GM12878 (cell line): Measurements from ENCODE around the gene PLA2G4C. TPM values are rescaled to one million over a fixed set of nuclear protein-coding genes. Genes with fewer than 3 reads are reported as not detected.

ENCODE experiments used
- ATAC-seq: fragments of 200-7000 bp; cut with Tn5 transposase; 3 replicates; pipeline ENCODE4 v1.9.1; 2020; ENCODE audit warnings: mild to moderate bottlenecking, moderate library complexity
- BruUV-seq: library from RNA; stranded (reverse); fragments of 400-500 nt; replicated peaks from 2 replicates; lab custom pipeline; 2021; lab: Mats Ljungman, UMichigan
- CTCF ChIA-PET: fragments of 300-600 bp; sonication (Branson Sonifier 250); formaldehyde crosslinking; extraction: SDS; loops from one replicate; lab custom pipeline; 2021; ENCODE audit warnings: inconsistent platforms; lab: Yijun Ruan, JAX
- POLR2A ChIA-PET: fragments of 350-600 bp; formaldehyde crosslinking; extraction: SDS; loops from one replicate; lab custom pipeline; 2021; ENCODE audit warnings: inconsistent platforms; lab: Charles Lee
- RAD21 ChIA-PET: fragments of 300-600 bp; sonication (Branson Sonifier 250); formaldehyde crosslinking; loops from one replicate; lab custom pipeline; 2023; ENCODE audit warnings: antibody characterized with exemption; ENCODE audit not compliant: unreplicated experiment; lab: Charles Lee
- SMC1A ChIA-PET: fragments of 300-600 bp; sonication (Branson Sonifier 250); formaldehyde crosslinking; loops from one replicate; lab custom pipeline; 2023; ENCODE audit not compliant: unreplicated experiment, uncharacterized antibody; lab: Charles Lee
- DNase-seq: peaks from one replicate; pipeline ENCODE4 v3.0.0-alpha.2; 2011; ENCODE audit warnings: low read depth, low spot score
- FAIRE-seq: peaks from 3 replicates; lab custom pipeline; 2011; peaks lifted over from hg19 to GRCh38; lab: Jason Lieb, UNC
- H2AFZ ChIP-seq: 2 replicates; pipeline ENCODE4 v1.6.0; 2011; ENCODE audit warnings: low read depth, low read length, control low read depth; ENCODE audit not compliant: control insufficient read depth
- H3K27ac ChIP-seq: 2 replicates; pipeline ENCODE4 v1.5.1; 2011; ENCODE audit warnings: control low read depth; ENCODE audit not compliant: control insufficient read depth, insufficient read depth
- H3K27me3 ChIP-seq, 2 experiments: replicated peaks in 1 of 2; 2 replicates each; pipeline versions ENCODE4 v1.6.0 to v1.6.1; 2011; ENCODE audit warnings: low read length in 1 of 2; ENCODE audit not compliant: control insufficient read depth in 2 of 2, insufficient read depth in 2 of 2
- H3K36me3 ChIP-seq, 2 experiments: 2 replicates each; pipeline ENCODE4 v1.5.1; 2011; ENCODE audit warnings: low read length in 1 of 2; ENCODE audit not compliant: control insufficient read depth in 2 of 2, insufficient read depth in 2 of 2
- H3K4me1 ChIP-seq: 2 replicates; pipeline ENCODE4 v1.6.1; 2011; ENCODE audit warnings: mild to moderate bottlenecking, low read length, moderate library complexity, mixed read lengths; ENCODE audit not compliant: control insufficient read depth, insufficient read depth
- H3K4me2 ChIP-seq: 2 replicates; pipeline ENCODE4 v1.6.0; 2011; ENCODE audit warnings: control low read depth; ENCODE audit not compliant: control insufficient read depth, insufficient read depth
- H3K4me3 ChIP-seq: fragments of 200-600 bp; sonication (generic); 2 replicates; pipeline ENCODE4 v1.5.1; 2016
- H3K79me2 ChIP-seq: 2 replicates; pipeline ENCODE4 v1.6.0; 2011; ENCODE audit warnings: low read length; ENCODE audit not compliant: control insufficient read depth, insufficient read depth
- H3K9ac ChIP-seq: 2 replicates; pipeline ENCODE4 v1.8.0; 2011; ENCODE audit warnings: low read length, control low read depth, mixed read lengths; ENCODE audit not compliant: control insufficient read depth, insufficient read depth
- H3K9me3 ChIP-seq: replicated peaks from 3 replicates; pipeline ENCODE4 v1.5.1; 2011; ENCODE audit warnings: mild to moderate bottlenecking, low read length; ENCODE audit not compliant: control insufficient read depth, insufficient read depth
- H4K20me1 ChIP-seq: 2 replicates; pipeline ENCODE4 v1.6.0; 2011; ENCODE audit not compliant: control insufficient read depth, insufficient read depth
- BCL11A ChIP-seq: IDR thresholded peaks from 2 replicates; pipeline ENCODE4 v1.6.1; 2011; ENCODE audit warnings: low read depth, low read length
- EED ChIP-seq: sonication (generic); IDR thresholded peaks from 2 replicates; pipeline ENCODE4 v1.6.1; 2016; ENCODE audit warnings: antibody characterized with exemption, low read depth
- ETV6 ChIP-seq, 2 experiments: fragments of 450-650 bp in 1 of 2; IDR thresholded peaks in 1 of 2; conservative IDR thresholded peaks in 1 of 2; 2 replicates each; pipeline ENCODE4 v1.6.1; 2014; ENCODE audit warnings: antibody characterized with exemption in 1 of 2, borderline replicate concordance in 1 of 2, low read depth in 1 of 2, mild to moderate bottlenecking in 1 of 2, moderate library complexity in 1 of 2
- EZH2 ChIP-seq: IDR thresholded peaks from 2 replicates; pipeline ENCODE4 v1.6.1; 2012; ENCODE audit warnings: low read depth, mild to moderate bottlenecking, control low read depth, inconsistent platforms, low read length, borderline replicate concordance; ENCODE audit not compliant: control insufficient read depth
- IKZF1 ChIP-seq: fragments of 450-650 bp; conservative IDR thresholded peaks from 2 replicates; pipeline ENCODE4 v1.6.1; 2017; ENCODE audit warnings: antibody characterized with exemption, mild to moderate bottlenecking
- IRF4 ChIP-seq: IDR thresholded peaks from 2 replicates; pipeline ENCODE4 v1.6.1; 2011; ENCODE audit warnings: low read depth, low read length
- MTA2 ChIP-seq: fragments of 450-650 bp; IDR thresholded peaks from 2 replicates; pipeline ENCODE4 v1.6.1; 2016; ENCODE audit warnings: low read depth, mild to moderate bottlenecking, moderate library complexity
- NR2C1 ChIP-seq: fragments of 450-650 bp; IDR thresholded peaks from 2 replicates; pipeline ENCODE4 v1.6.1; 2017; ENCODE audit warnings: antibody characterized with exemption, mild to moderate bottlenecking, moderate library complexity
- POLR2AphosphoS5 ChIP-seq: IDR thresholded peaks from 2 replicates; pipeline ENCODE4 v1.6.1; 2011; ENCODE audit warnings: mild to moderate bottlenecking, low read length, inconsistent platforms
- TCF12 ChIP-seq: IDR thresholded peaks from 2 replicates; pipeline ENCODE4 v1.6.1; 2011; ENCODE audit warnings: low read depth, mild to moderate bottlenecking, low read length
- WGBS: methylation state at CpG from one replicate; pipeline ENCODE4 v1.1.6; 2016; ENCODE audit warnings: low lambda C conversion rate; ENCODE audit not compliant: insufficient replicate concordance, insufficient coverage; ENCODE audit errors: missing lambda C conversion rate; 5-methylcytosine and 5-hydroxymethylcytosine counted together
- in situ Hi-C: fragments of 300-500 bp; cut with MboI; formaldehyde crosslinking; loops from 9 replicates; pipeline ENCODE4 v1.14.3; 2018; ENCODE audit warnings: mixed read lengths
- intact Hi-C: fragments of 100-400 bp; cut with micrococcal nuclease; formaldehyde crosslinking; loops from one replicate; pipeline ENCODE4 v1.14.2; 2022; ENCODE audit not compliant: unreplicated experiment
- polyA plus RNA-seq, 11 experiments: library from polyadenylated mRNA; depleted of rRNA in 4 of 11; unstranded in 6 of 11; stranded (reverse) in 5 of 11; fragments of >200 nt; fragmentation: Nextera tagmentation in 4 of 11; fragmentation: Illumina TruSeq in 1 of 11; extraction: Ambion mirVana in 4 of 11; extraction: Trizol in 1 of 11; gene quantifications; 1 replicate in 1 of 11; 2 replicates in 10 of 11; pipeline versions ENCODE4 v1.2.1 to v1.2.3, GENCODE V29; 2011 to 2016; ENCODE audit warnings: inconsistent platforms in 2 of 11, missing spikeins in 2 of 11, low read depth in 1 of 11
- total RNA-seq, 4 experiments: library from RNA; depleted of rRNA in 3 of 4; stranded (reverse); fragments of >200 nt in 3 of 4; fragmentation: Illumina TruSeq in 1 of 4; extraction: Trizol in 1 of 4; gene quantifications; 2 replicates each; pipeline versions ENCODE4 v1.2.1 to v1.2.3, GENCODE V29; 2013 to 2021
- TF ChIP-seq, protein P1 (sequence below): IDR thresholded peaks from 2 replicates; pipeline ENCODE4 v1.6.1; 2012; ENCODE audit warnings: low read depth, low read length, improper control_type of control experiment
- TF ChIP-seq, protein P2 (sequence below): IDR thresholded peaks from 2 replicates; pipeline ENCODE4 v1.6.1; 2011; ENCODE audit warnings: mild to moderate bottlenecking, low read depth, low read length, moderate library complexity; ENCODE audit not compliant: insufficient replicate concordance

The PLA2G4C gene
- total and polyA plus RNA-seq, 10 of the 15 experiments (the other 5 are each of a cell fraction or from before 2014, with no cell fraction given), result 0.53 to 3.6 (median 1.1) TPM

DNA sequence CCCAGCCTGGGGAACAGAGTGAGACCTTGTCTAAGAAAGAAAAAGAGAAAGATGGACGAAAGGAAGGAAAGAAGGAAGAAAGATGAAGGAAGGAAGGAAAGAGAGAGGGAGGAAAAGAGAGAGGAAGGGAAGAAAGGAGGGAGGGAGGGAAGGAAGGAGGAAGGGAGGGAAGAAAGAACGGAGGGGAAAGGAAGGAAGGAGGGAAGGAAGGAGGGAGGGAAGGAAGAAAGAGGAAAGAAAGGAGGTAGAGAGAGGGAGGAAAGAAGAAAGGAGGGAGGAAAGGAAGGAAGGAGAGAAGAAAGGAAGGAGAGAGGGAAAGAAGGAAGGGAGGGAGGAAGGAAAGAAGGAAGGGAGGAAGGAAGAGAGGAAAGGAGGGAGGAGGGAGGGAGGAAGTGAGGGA, 87.6 kb downstream of the PLA2G4C start:
- CTCF ChIA-PET, result no interaction called here
- in situ Hi-C loops, result no loop called here
- 0% methylated on average over 2 of the region's 2 CpGs for WGBS

DNA sequence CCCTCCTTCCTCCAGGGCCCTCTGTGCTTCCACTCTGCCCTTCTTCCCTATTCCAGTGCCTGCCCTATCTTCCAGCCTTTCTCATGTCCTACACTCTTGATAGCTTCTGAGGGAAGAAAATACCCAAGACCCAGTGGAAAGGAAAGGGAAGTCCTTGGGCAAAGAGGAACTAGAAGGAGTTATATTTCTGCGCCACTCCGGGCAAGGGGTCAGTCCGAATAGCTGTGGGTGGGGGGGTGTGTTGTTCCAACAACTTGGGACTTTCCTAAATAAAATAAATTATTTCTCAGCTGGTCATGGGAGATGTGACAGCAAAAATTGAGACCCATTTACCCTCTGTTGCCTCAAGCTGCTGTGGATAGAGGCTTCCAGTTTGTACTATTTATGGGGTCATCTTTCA, 89.9 kb downstream of the PLA2G4C start:
- Histone ChIP-seq H3K27me3 (no peaks in the 10 kb centered on the region), H3K9ac (no peak overlapping the region), H2AFZ (no peak overlapping the region), H3K27ac (no peak overlapping the region)
- ATAC-seq (no peak), DNase-seq (no peak)
- intact Hi-C loops, result no loop called here
- POLR2A ChIA-PET, result no interaction called here
- TF ChIP-seq TCF12, result no peak
- TF ChIP-seq ETV6 (conservative IDR thresholded peaks at IDR 0.05 in 1 of 2, IDR thresholded peaks at IDR 0.05 in 1 of 2; ENCODE audit: borderline replicate concordance in 1 of 2, low read depth in 1 of 2), result no peak
- no peak for TF ChIP-seq POLR2AphosphoS5
- no peak for TF ChIP-seq MTA2
- TF ChIP-seq, protein P1, sequence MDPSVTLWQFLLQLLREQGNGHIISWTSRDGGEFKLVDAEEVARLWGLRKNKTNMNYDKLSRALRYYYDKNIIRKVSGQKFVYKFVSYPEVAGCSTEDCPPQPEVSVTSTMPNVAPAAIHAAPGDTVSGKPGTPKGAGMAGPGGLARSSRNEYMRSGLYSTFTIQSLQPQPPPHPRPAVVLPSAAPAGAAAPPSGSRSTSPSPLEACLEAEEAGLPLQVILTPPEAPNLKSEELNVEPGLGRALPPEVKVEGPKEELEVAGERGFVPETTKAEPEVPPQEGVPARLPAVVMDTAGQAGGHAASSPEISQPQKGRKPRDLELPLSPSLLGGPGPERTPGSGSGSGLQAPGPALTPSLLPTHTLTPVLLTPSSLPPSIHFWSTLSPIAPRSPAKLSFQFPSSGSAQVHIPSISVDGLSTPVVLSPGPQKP, result no peak
- no peak for TF ChIP-seq BCL11A
- no peak for TF ChIP-seq EZH2
- TF ChIP-seq, all 136 proteins: peak for 0
- Histone ChIP-seq H4K20me1 (no peaks in the 10 kb centered on the region), H3K9me3 (no peaks in the 10 kb centered on the region), H3K4me1 (no peaks in the 10 kb centered on the region), H3K36me3 (no peaks in the 10 kb centered on the region), H3K4me3 (no peak overlapping the region), H3K79me2 (no peaks in the 10 kb centered on the region), H3K4me2 (no peak overlapping the region)
- BruUV-seq, result no TSS peak
- SMC1A ChIA-PET, result no interaction called here
- CTCF ChIA-PET, result no interaction called here
- RAD21 ChIA-PET, result no interaction called here
- FAIRE-seq, result no peak
- in situ Hi-C loops, result no loop called here
- 62% methylated on average over 3 of the region's 3 CpGs for WGBS

More for the DNA sequence above, 87.6 kb downstream of the PLA2G4C start:
- ATAC-seq (no peak), DNase-seq (no peak), FAIRE-seq (no peak)
- ChIA-PET RAD21 (no interaction called here), SMC1A (no interaction called here), POLR2A (no interaction called here)
- no TSS peak for BruUV-seq
- H3K4me3 ChIP-seq, result no peak overlapping the region
- no peak overlapping the region for H3K4me2 ChIP-seq
- H3K36me3 ChIP-seq, result no peaks in the 10 kb centered on the region
- H3K9ac ChIP-seq, result no peak overlapping the region
- H4K20me1 ChIP-seq, result no peaks in the 10 kb centered on the region
- no peaks in the 10 kb centered on the region for H3K27me3 ChIP-seq
- no peaks in the 10 kb centered on the region for H3K4me1 ChIP-seq
- intact Hi-C loops, result no loop called here
- no peak for TF ChIP-seq EED
- no peak for TF ChIP-seq IKZF1
- TF ChIP-seq, protein P2, sequence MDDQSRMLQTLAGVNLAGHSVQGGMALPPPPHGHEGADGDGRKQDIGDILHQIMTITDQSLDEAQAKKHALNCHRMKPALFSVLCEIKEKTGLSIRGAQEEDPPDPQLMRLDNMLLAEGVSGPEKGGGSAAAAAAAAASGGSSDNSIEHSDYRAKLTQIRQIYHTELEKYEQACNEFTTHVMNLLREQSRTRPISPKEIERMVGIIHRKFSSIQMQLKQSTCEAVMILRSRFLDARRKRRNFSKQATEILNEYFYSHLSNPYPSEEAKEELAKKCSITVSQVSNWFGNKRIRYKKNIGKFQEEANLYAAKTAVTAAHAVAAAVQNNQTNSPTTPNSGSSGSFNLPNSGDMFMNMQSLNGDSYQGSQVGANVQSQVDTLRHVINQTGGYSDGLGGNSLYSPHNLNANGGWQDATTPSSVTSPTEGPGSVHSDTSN, result no peak
- TF ChIP-seq IRF4, result no peak
- TF ChIP-seq NR2C1, result no peak
- H3K79me2 ChIP-seq, result no peaks in the 10 kb centered on the region
- no peaks in the 10 kb centered on the region for H3K9me3 ChIP-seq
- H2AFZ ChIP-seq, result no peak overlapping the region
- no peak overlapping the region for H3K27ac ChIP-seq
